GM03348 (cell line): Measurements from ENCODE around the gene PCDH9.
A peak's percentile ranks its signal among the peaks of the same experiment; 100 is the strongest.
"Not testable (repeated sequence)": the region's sequence is repeated elsewhere in the genome, so short reads cannot be mapped to it uniquely, and the experiment has no call there.

Experiments used
- DNase-seq: peaks from one replicate; pipeline ENCODE4 v3.0.0; 2012; ENCODE audit warnings: low spot score

The PCDH9 gene

DNA sequence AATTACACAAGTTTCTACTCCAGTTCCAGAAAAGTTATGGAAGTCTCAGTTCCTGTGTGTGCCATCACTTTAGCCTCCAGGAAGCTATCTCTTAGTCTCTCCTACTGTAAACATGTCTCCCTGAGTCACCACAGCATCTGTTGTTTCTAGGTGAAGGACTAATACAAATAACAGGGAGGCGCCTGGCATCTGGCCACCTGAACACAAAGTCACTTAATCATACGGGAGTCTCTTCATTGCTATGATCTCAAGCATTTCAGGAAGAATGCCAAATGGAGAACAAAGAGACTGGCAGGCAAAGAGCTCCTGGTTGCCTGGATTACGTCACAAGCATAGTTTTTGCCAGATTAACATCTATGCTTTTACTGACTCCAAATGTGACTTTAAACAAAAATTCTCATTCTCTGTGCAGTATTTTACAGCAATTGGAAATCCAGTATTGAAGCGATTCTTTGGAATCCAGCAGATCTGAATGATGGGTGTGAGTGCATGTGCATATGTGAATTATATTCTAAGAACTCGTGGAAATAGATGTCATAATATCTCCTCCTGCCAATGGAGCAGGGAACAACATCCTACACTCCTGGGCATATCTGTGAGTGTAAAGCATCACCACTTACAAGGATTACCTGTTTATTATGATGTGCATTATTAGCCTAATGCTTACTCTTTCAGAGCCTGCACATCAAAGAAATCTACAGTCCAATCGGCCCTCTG lies 572.8 kb downstream of the PCDH9 start:
- DNase-seq, result peak; percentile 21

DNA sequence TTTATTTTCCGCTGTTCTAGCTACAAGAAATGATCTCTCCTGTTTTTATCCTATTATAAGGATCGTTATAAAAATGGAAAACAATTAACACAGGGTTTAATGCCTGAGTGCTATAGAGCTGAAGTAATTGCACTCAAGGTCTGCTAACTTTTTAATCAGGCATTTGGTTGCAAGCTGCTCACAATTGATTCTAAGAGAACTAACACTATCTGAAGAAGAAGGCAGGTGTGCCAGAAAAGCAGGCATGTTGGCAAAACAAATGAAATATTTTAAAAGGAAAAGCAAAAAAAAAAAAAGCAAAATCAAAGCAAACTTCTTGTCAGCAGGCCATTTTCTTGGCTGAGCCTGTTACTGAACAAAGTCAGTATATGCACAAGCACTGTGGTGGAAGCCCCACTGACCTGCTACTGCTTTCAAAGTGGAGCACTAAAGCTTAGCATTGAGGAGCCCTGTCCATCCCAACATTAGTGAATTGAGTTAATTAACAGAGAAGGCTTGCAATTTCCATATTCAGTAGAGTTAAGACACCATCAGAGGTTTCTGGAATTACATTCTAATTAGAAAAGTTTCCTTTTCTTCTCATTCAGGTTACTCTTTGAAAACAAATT lies 574.2 kb downstream of the PCDH9 start:
- DNase-seq, result no peak

DNA sequence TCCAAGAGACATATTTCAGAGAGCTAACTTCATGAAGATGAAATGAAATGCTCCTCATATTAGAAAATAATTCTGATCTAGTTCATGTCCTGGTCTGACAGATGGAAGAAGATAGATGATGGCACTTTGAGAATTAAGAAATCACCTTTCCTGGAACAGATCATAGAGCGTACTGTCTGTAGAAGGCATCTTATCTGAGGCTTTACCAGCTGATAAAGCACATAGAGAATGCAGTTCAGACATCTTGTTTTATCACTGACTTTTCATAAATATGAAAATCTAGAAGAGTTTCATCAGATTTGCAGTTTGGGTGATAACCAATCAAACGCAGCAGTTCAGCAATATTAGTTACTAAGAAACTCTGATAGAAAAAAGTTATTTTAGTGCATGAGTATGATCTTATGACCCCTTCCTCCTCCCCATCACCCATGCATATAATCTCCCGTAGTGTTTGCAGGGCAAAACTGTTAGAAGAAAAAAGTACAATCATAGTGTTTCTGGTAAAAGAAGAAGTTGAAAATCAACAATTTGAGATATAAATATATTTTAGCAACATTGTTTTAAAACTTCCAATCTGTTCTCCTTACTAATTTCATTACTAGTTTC lies 585.2 kb downstream of the PCDH9 start:
- no peak for DNase-seq

DNA sequence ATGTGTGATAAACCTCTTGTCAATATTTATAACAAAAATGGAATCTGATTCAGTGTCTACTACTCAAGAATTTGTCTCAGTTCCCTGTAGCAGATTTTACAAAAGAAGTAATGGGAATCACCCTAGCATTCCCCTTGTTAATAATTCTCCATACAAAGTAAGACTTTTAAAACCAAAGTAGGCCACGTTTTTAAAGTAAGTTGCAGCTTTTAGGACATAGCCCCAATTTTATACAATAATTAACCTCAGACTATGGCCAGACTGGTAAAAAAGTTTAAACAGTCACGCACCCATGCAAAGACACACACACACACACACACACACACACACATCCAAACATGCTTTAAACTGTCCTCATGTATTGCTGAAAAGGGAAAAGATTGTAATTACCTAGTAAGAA lies 589.9 kb downstream of the PCDH9 start:
- DNase-seq, result no peak

DNA sequence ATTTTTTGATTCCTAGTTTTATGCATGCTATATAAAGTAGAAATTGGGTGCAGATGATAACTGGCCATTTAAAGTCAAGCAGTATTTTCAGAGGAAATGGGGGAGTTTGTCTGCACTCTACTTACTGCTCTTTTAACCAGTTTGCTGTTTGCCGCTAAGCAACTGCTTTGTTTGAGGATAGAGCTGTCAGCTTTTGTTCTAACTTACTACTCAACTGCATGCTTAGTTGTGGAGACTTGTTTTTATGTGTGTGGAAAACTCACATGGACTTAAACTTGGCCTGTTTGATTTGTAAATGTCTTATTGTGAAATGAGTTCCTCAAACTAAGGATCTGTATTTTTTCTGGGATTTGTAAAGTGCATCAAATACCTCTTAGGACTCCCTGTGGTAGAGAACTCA lies 591.1 kb downstream of the PCDH9 start:
- no peak for DNase-seq

DNA sequence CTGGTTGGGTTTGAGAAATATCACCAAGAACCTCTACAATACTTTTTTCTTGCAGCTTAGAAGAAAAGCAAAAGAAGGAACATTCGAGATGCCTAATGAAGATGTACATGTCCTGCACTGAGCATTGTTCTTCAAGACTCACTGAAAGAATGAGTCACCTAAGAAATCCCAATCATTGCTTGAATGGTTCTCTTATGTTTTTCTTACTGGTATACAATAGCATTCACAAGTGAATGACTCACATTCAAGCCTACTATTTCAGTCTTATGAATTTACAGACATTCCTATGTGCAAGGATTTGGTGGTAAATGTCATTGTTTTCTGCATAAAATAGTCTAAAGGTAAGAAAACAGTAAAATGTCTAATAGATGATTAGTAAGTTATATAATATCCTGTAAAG lies 594.6 kb downstream of the PCDH9 start:
- peak; percentile 47 for DNase-seq

DNA sequence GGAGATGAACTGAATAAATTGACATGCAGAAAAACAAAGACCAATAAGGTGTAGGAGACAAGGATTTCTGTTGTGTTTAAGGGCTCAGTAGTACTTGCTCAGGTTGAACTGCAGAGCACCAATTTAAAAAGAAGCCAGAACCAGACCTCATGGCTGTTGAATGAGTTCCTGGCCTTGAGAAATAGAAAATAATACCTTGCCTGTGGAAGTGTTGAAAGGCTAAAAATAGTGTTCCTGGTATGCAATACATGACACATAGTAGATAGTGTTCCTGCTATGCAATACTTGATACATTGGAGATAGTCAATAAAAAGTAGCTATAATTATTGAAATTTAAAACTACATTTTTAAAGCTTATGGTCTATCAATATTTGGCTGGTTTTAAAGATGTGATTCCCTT lies 595.8 kb downstream of the PCDH9 start:
- DNase-seq, result peak; percentile 3

DNA sequence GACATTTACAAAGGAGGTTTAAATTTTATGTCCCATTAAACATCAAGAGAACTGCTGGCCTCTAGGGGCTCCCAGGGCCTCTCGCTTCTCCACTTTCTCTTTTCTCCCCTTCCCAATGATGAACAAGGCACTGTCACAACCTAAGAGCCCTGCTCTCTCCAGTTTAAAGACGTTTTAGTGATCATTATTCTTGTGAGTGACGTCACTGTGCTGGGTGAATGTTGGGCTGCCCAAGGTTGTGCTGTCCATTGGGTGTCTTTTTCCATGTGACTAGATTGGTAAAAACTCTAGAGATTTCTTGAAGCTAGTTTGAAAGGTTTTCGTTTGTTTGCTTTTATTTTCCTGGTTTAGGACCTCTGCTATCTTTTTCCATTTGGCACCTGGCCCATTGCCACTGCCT lies 602.6 kb downstream of the PCDH9 start:
- DNase-seq, result no peak

DNA sequence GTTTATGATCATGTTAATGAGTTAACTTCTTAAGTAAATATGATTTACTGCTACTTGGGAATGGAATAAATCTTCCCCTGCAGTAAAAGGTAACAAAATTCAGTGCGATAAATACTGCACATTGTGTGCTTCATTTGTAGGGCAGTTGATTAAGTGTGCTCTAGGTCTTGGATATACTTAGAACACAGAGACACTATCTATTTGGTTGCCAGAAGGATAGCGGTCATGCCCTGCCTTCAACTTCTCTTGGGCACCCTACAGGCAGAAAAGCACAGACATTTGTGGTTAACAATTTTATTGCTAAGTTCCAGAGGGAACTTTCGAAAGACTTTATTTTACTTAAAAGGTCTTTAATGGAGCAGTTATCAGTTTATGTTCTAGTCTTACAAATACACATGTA lies 605.8 kb downstream of the PCDH9 start:
- no peak for DNase-seq

DNA sequence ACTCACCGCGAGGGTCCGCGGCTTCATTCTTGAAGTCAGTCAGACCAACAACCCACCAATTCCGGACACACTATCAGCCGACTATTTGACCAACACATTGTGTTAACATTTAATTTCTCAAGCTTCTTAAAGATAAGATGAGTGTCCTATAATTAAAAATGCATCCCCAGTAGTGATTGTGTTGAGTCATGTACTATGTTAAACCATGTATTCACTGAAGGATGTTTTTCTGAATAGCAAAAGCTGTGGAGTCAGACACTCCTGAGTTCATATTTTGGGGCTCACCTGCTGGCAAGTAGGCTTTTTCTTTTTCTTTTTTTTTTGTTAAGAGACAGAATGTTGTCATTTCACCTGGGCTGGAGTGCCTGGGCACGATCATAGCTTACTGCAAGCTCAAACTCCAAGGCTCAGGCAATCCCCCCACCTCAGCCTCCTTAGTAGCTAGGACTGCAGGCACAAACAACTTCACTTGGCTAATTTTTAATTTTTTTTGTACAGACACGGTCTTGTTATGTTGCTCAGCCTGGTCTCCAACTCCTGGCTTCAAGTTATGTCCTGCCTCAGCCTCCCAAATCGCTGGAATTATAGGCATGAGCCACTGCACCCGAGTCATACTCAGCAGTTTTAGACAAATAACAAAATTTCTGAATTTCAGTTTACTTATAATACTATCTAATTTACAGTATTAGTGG lies 606.9 kb downstream of the PCDH9 start:
- no peak for DNase-seq

DNA sequence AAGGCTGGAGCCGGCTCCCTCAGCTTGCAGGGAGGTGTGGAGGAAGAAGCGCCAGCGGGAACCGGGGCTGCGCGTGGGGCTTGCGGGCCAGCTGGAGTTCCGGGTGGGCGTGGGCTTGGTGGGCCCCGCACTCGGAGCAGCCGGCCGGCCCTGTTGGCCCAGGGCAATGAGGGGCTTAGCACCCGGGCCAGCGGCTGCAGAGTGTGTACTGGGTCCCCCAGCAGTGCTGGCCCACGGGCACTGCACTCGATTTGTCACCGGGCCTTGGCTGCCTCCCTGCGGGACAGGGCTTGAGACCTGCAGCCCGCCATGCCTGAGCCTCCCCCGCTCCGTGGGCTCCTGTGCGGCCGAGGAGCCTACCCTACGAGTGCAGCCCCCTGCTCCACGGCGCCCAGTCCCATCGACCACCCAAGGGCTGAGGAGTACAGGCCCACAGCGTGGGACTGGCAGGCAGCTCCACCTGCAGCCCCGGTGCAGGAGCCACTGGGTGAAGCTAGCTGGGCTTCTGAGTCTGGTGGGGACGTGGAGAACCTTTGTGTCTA lies 608.2 kb downstream of the PCDH9 start:
- DNase-seq, result not testable (repeated sequence)

DNA sequence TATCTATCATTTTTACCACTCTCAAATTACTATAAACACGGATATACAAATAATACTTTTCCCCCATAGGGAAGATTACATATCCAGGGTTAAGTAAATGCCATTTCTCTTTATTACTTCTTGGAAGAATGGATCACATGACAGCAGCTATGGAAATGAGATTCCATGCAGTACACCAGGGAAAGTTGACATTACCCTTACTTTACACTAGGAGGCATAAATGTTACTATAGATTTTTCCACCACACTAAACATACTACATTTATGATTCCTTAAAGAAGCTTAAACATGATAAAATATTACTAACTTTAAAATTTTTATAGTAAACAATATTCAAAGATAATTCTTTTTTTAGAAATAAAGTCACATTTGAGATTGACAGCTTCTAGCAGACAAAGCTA lies 611.4 kb downstream of the PCDH9 start:
- DNase-seq, result peak; percentile 50

DNA sequence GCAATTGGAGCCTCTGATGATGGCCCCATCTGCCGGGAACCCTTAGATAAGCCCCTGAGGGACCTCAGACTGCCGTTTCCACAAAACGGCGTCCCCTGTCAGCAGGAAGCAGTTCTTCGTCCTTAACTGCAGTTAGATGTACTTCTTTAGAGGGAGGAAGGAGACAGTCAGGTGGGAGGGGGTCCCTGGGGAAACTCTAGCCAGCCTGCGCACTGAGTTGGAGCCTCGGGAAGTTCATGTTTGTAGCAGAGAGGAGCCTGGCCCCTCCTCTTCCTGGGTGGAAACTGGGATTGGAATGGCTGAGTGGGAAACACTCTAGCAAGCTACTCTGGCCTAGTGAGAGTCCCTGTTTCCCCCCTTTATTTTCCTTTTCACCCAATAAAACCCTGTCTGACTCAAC lies 612.4 kb downstream of the PCDH9 start:
- DNase-seq, result no peak

DNA sequence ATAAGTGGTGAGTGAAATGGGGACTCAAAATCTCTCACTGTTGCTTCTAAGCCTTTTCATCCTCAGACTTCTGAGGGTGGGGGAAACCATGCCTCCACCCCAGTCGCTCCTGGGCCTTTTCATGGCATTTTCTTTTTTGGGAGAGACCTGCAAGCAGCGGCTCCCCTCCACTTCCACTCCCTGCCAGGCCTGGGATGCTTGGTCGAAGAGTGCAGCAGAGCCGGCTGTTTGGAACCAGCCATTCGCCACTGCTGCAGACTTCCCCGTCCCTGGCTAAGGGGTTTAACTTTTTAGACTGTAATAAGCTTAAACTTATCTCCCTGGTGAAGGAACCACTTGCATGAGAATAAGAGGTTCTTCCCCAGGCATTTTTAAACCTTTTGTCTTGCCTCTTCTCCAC lies 617.2 kb downstream of the PCDH9 start:
- no peak for DNase-seq

DNA sequence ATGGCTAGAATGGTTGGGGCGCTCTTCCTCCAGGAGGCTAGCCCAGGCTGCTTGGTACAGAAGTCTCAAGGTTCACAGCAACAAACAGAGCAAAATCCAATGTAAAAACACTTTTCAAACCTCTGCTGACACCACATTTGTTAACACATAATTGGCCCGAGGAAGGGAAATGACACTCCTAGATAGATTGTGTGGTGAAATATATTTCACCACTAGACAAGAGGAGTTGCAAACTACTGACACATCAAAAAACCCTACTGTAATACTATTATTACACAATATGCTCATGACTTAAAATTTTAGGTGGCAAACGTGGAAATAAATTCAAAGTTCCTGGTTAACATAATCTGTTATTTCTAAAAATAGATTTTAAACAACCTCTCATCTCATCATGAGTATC lies 643.6 kb downstream of the PCDH9 start:
- no peak for DNase-seq

DNA sequence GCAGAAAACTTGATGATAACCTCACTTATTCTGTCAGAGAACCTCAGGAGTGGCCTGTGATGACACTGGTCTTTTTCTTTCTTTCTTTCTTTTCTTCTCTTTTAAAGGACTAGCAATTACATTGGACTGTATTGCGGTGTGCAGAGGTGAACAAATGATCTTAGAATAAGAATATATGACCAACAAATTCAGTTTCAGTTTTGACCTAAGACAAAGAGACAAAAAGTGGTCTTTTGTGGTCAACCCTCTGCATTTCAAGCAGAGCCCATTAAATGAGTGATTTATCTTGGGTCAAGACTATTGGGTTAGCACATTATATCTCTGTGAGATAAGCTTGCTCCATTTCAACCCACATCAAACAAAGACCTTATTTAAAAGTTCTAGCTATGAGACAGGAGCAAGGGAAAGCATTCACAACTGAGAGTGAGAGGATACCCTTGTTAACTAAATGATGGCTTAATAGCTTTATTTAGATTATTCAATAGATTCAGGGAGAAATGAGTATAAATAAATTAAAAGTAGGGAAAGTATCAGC lies 644.4 kb downstream of the PCDH9 start:
- no peak for DNase-seq

DNA sequence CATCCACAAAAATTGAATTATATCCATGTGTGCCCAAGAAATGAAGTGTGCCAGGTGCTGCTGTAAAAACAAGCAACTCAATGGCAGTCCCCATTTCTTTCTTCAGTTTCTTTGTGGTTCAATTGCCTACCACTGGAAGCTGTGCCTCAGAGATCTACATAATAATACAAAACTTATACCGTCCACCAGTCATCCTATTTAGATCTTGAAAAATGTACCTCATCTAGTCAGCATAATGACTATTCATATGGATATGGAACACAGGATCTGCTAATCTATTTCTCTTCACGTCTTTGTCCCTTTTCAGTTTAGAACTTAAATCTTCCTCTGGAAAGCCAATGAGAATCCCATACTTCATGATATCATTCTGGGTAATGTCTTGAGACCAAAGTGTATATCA lies 648.5 kb downstream of the PCDH9 start:
- DNase-seq, result no peak

DNA sequence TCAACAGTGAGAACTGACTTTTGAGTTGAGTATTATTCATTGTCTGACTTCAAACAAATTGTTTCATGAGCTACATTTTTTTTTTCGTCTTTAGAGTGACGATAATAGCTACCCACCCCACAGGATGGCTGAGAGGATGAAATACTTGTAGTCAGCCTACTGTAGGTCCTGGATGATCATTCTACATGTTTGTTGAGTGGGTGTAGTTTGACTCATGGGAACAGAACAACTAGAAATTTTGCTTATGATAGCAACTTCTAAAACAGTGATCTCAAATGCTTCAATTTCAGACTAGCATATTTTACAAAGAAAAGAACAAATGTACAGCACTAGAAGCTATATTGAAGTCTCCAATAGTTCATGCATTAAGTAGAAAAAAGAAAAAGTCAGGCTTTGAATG lies 651.8 kb downstream of the PCDH9 start:
- no peak for DNase-seq

DNA sequence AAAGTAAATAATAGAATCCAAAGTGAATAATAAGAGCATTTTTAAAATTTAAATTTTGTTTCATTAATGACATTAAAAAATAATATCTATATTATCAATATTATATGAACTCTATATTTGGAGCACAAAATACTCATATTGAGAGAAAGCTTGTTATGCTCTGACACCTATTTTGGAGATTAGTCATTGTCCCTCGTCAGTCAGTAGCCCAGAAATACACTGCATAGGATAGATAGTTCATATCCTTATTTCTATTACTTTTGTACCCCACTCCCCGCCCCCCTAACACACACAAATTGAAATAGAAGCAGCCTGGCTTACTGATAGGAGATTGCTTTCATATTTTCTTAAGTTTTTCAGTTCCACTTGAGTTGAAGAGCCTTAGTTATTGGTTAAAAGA lies 652.8 kb downstream of the PCDH9 start:
- no peak for DNase-seq

DNA sequence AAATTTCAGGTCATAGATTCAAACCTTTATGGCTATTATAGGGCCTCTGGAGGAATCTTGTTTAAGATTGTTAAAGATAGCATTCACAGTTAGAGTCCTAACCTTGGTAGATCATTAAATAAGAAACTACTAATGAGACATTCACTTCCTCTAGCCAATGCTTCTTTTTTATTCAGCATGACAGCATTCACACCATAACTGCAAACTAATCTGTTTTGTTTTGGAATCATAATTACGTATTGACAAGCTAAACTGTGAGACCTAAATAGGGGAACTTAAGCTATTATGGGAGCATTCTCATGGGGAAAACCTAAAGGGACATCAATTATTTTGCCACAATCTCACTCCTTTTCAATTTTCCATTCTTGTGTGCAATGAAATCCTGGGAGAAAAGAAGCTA lies 653.8 kb downstream of the PCDH9 start:
- no peak for DNase-seq

DNA sequence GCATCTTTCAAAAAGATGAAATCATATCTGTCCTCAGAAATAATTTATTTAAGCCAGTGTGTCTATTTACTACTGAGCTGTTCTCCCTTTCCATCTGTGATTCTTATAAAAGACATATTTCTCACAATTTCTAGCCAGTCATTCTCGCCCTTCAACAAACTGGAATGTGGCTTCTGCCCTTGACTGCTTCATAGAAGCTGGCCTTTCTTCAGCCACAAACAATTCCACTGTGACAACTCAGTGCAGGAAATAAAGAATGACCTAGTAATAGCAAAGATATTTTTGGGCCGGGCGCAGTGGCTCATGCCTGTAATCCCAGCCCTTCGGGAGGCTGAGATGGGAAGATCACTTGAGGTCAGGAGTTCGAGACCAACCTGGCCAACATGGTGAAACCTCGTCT lies 655.5 kb downstream of the PCDH9 start:
- DNase-seq, result peak; percentile 22

DNA sequence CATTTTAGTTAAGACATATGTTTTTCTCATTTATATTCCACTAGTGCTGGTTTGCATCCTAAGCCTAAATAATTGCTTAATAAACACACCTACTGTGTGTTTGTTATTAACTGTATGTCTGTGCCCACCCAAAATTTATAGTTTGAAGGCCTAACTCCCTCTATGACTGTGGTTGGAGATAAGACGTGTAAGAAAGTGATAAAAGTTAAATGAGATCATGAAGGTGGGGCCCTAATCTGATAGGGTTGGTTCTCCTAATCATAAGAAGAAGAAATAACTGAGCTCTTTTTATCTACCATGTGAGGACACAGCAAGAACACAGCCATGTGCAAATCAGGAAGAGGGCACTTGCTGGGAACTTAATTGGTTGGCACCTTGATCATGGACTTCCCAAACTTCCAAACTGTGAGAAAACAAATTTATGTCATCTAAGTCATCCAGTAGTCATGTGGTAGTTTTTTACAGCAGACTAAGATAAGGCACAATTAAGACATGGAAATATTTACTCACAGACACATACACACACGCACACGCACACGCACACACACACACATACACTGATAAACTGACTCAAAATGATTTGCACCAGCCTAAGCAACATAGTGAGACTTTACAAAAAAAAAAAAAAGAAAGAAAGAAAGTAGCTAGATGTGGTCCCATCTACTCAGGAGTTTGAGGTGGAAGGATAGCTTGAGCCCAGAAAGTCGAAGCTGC lies 662.1 kb downstream of the PCDH9 start:
- no peak for DNase-seq
